Smooth muscle cell (in vitro differentiated cells): ENCODE results near the gene FBXO31. TPM values are rescaled to one million over a fixed set of nuclear protein-coding genes. Genes with fewer than 3 reads are reported as not detected.

Experiments used
- DNase-seq: peaks from one replicate; lab custom pipeline; 2025; ENCODE audit not compliant: unreplicated experiment; lab: John Stamatoyannopoulos, UW
- H2AFZ ChIP-seq: fragments of 200-600 bp; sonication (generic); 2 replicates; pipeline ENCODE4 v1.6.0; 2016; ENCODE audit warnings: antibody characterized with exemption, low read depth, mild to moderate bottlenecking
- H3F3A ChIP-seq: fragments of 200-600 bp; sonication (generic); 2 replicates; pipeline ENCODE4 v1.6.0; 2017; ENCODE audit warnings: antibody characterized with exemption, low read depth
- H3K27ac ChIP-seq: fragments of 200-600 bp; sonication (generic); 2 replicates; pipeline ENCODE4 v1.5.1; 2016; ENCODE audit warnings: low read depth, mild to moderate bottlenecking
- H3K27me3 ChIP-seq: fragments of 200-600 bp; sonication (generic); 2 replicates; pipeline ENCODE4 v1.6.1; 2016; ENCODE audit warnings: low read depth, mild to moderate bottlenecking
- H3K36me3 ChIP-seq: fragments of 200-600 bp; sonication (generic); 2 replicates; pipeline ENCODE4 v1.5.1; 2016; ENCODE audit warnings: low read depth
- H3K4me1 ChIP-seq: fragments of 200-600 bp; sonication (generic); 2 replicates; pipeline ENCODE4 v1.5.1; 2016; ENCODE audit warnings: low read depth
- H3K4me2 ChIP-seq: fragments of 200-600 bp; sonication (generic); 2 replicates; pipeline ENCODE4 v1.6.0; 2016; ENCODE audit warnings: mild to moderate bottlenecking
- H3K4me3 ChIP-seq: fragments of 200-600 bp; sonication (generic); 2 replicates; pipeline ENCODE4 v1.5.1; 2016; ENCODE audit warnings: mild to moderate bottlenecking
- H3K79me2 ChIP-seq: fragments of 200-600 bp; sonication (generic); 2 replicates; pipeline ENCODE4 v1.6.0; 2016; ENCODE audit warnings: low read depth, mild to moderate bottlenecking
- H3K9ac ChIP-seq: fragments of 200-600 bp; sonication (generic); 2 replicates; pipeline ENCODE4 v1.6.0; 2016; ENCODE audit warnings: low read depth
- H3K9me3 ChIP-seq: fragments of 200-600 bp; sonication (generic); replicated peaks from 2 replicates; pipeline ENCODE4 v1.5.1; 2016; ENCODE audit warnings: low read depth
- H4K20me1 ChIP-seq: fragments of 200-600 bp; sonication (generic); 2 replicates; pipeline ENCODE4 v1.6.0; 2016; ENCODE audit warnings: low read depth
- CTCF ChIP-seq: fragments of 200-600 bp; sonication (generic); IDR thresholded peaks from 2 replicates; pipeline ENCODE4 v1.5.1; 2017; ENCODE audit warnings: borderline replicate concordance, mild to moderate bottlenecking, antibody characterized with exemption; ENCODE audit not compliant: insufficient read depth, poor library complexity, severe bottlenecking
- WGBS: methylation state at CpG from one replicate; pipeline ENCODE4 v1.1.7; 2016; ENCODE audit warnings: low lambda C conversion rate; 5-methylcytosine and 5-hydroxymethylcytosine counted together
- polyA plus RNA-seq: library from polyadenylated mRNA; unstranded; fragments of >200 nt; fragmentation: Nextera tagmentation; extraction: Ambion mirVana; gene quantifications from 2 replicates; pipeline ENCODE4 v1.2.1, GENCODE V29; 2016
- total RNA-seq: library from RNA; depleted of rRNA; stranded (reverse); fragments of >200 nt; gene quantifications from 2 replicates; pipeline ENCODE4 v1.2.3, GENCODE V29; 2014

FBXO31 gene
- total and polyA plus RNA-seq, 2 experiments from 2014 or later = 13.9 to 25.6 TPM

- H3K9ac ChIP-seq = no peak overlapping the region
- no peaks in the 10 kb centered on the region for H3K36me3 ChIP-seq
- no peak overlapping the region for H3K27ac ChIP-seq
- H3K4me2 ChIP-seq = no peak overlapping the region
- H3K4me3 ChIP-seq = no peak overlapping the region
- no peaks in the 10 kb centered on the region for H3K9me3 ChIP-seq
- no peaks in the 10 kb centered on the region for H3F3A ChIP-seq
- H3K27me3 ChIP-seq = no peaks in the 10 kb centered on the region
- DNase-seq = no peak
- TF ChIP-seq CTCF = no peak
- peaks cover 87% of the 10 kb centered on the region for H3K79me2 ChIP-seq
- 94% methylated on average over 9 of the region's 9 CpGs for WGBS
- peaks cover 97% of the 10 kb centered on the region for H4K20me1 ChIP-seq
- no peaks in the 10 kb centered on the region for H3K4me1 ChIP-seq
- no peak overlapping the region for H2AFZ ChIP-seq
These were observed 8.0 kb downstream of the FBXO31 start for GRCh38 chr16:87375426-87376135.

- 98% methylated on average over 13 of the region's 13 CpGs for WGBS
- H3K27me3 ChIP-seq = no peaks in the 10 kb centered on the region
- H4K20me1 ChIP-seq = peaks cover 96% of the 10 kb centered on the region
- H3K36me3 ChIP-seq = no peaks in the 10 kb centered on the region
- DNase-seq = no peak
- no peak overlapping the region for H3K4me3 ChIP-seq
- H3K4me1 ChIP-seq = no peaks in the 10 kb centered on the region
- no peak overlapping the region for H3K27ac ChIP-seq
- no peak overlapping the region for H3K9ac ChIP-seq
- no peaks in the 10 kb centered on the region for H3F3A ChIP-seq
- H2AFZ ChIP-seq = no peak overlapping the region
- H3K4me2 ChIP-seq = no peak overlapping the region
- no peaks in the 10 kb centered on the region for H3K9me3 ChIP-seq
- no peak for TF ChIP-seq CTCF
- H3K79me2 ChIP-seq = peaks cover 85% of the 10 kb centered on the region
These were observed 9.3 kb downstream of the FBXO31 start for GRCh38 chr16:87374313-87374712.

- Histone ChIP-seq H3K4me2 (no peak overlapping the region), H3K4me3 (no peak overlapping the region), H3K27ac (no peak overlapping the region), H3K9ac (no peak overlapping the region), H2AFZ (no peak overlapping the region), H3F3A (no peaks in the 10 kb centered on the region), H4K20me1 (peaks cover 98% of the 10 kb centered on the region), H3K9me3 (no peaks in the 10 kb centered on the region), H3K79me2 (peaks cover 81% of the 10 kb centered on the region), H3K36me3 (no peaks in the 10 kb centered on the region), H3K4me1 (no peaks in the 10 kb centered on the region), H3K27me3 (no peaks in the 10 kb centered on the region)
- TF ChIP-seq CTCF = no peak
- over 99% methylated on average over 4 of the region's 4 CpGs for WGBS
- DNase-seq = no peak
These were observed 11.3 kb downstream of the FBXO31 start for GRCh38 chr16:87372305-87372704.
